ENCODE data around the gene C1orf210. TPM values are rescaled to one million over a fixed set of nuclear protein-coding genes. Genes with fewer than 3 reads are reported as not detected.

C1orf210 gene
- total RNA-seq, 2 experiments from 2014 or later, result not detected

DNA sequence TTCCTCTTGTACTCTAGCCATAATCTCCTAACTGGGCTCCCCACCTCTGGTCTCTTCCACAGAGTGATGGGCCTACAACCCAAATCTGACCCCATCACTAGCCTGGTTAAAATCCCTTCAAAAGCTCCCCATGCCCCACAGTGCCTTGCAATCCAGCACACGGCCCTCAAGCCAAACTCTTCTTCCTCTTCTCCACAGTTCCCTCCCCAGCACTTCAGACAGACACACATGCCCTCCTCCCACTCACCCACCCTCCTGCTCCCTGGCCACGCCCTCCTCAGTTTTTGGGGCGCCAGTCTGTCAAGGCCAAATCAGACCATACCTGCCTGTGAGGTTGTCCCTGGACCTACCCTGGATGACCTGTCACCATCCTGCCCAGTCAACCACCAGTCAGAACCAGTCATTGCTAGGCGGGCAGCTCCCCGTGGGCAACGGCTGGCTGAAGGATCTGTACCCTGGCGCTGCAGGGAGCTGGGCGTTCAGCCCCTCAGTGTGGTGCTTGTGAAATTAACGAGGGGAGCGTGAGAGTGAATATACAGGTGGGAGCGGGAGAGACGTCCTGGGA, 753 bp downstream of the C1orf210 start:
- Mint-ChIP-seq H3K36me3 (ENCODE audit: low read depth) (no peaks in the 10 kb centered on the region), H3K4me3 (no peak overlapping the region), H3K27me3 (peaks cover 5% of the 10 kb centered on the region), H3K4me1 (ENCODE audit: low read depth) (no peaks in the 10 kb centered on the region), H3K9me3 (no peaks in the 10 kb centered on the region), H3K27ac (no peak overlapping the region)
- DNase-seq, result no peak
- intact Hi-C loops (cut with micrococcal nuclease), result no loop called here
- ChIA-PET POLR2A (interaction anchor here (1.0 kb wide), 1 partner anchor 9 kb away, joined by 3 read pairs; no protein-coding TSS in a partner anchor), CTCF (no interaction called here)
- ATAC-seq, result no peak
- TF ChIP-seq, protein P1, sequence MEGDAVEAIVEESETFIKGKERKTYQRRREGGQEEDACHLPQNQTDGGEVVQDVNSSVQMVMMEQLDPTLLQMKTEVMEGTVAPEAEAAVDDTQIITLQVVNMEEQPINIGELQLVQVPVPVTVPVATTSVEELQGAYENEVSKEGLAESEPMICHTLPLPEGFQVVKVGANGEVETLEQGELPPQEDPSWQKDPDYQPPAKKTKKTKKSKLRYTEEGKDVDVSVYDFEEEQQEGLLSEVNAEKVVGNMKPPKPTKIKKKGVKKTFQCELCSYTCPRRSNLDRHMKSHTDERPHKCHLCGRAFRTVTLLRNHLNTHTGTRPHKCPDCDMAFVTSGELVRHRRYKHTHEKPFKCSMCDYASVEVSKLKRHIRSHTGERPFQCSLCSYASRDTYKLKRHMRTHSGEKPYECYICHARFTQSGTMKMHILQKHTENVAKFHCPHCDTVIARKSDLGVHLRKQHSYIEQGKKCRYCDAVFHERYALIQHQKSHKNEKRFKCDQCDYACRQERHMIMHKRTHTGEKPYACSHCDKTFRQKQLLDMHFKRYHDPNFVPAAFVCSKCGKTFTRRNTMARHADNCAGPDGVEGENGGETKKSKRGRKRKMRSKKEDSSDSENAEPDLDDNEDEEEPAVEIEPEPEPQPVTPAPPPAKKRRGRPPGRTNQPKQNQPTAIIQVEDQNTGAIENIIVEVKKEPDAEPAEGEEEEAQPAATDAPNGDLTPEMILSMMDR (IDR thresholded peaks at IDR 0.05), result no peak

DNA sequence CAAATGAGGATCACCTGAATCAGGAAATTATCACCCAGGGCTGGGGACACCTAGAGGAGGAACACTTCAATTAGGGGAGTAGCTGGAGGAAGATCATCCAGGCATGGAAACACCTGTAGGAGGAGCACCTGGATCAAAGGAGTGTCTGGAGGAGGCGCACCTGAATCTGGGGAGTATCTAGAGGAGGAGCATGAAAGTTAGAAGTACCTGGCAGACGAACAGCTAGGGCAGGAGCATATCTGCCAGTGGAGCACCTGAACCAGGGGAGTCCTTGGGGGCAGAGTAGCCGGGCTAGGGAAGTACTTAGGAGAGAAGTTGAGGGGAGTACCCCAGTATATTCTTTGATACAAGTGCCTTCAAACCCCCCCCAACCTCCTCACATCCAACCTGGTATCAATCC, 1.3 kb downstream of the C1orf210 start:
- TF ChIP-seq, protein P1 (IDR thresholded peaks at IDR 0.05), result no peak
- DNase-seq (no peak), ATAC-seq (no peak)
- H3K27me3 Mint-ChIP-seq, result peaks cover 5% of the 10 kb centered on the region
- no peaks in the 10 kb centered on the region for H3K9me3 Mint-ChIP-seq
- ChIA-PET POLR2A (no interaction called here), CTCF (no interaction called here)
- H3K4me1 Mint-ChIP-seq (ENCODE audit: low read depth), result no peaks in the 10 kb centered on the region
- intact Hi-C loops (cut with micrococcal nuclease), result no loop called here
- no peak overlapping the region for H3K27ac Mint-ChIP-seq
- no peak overlapping the region for H3K4me3 Mint-ChIP-seq
- no peaks in the 10 kb centered on the region for H3K36me3 Mint-ChIP-seq (ENCODE audit: low read depth)

DNA sequence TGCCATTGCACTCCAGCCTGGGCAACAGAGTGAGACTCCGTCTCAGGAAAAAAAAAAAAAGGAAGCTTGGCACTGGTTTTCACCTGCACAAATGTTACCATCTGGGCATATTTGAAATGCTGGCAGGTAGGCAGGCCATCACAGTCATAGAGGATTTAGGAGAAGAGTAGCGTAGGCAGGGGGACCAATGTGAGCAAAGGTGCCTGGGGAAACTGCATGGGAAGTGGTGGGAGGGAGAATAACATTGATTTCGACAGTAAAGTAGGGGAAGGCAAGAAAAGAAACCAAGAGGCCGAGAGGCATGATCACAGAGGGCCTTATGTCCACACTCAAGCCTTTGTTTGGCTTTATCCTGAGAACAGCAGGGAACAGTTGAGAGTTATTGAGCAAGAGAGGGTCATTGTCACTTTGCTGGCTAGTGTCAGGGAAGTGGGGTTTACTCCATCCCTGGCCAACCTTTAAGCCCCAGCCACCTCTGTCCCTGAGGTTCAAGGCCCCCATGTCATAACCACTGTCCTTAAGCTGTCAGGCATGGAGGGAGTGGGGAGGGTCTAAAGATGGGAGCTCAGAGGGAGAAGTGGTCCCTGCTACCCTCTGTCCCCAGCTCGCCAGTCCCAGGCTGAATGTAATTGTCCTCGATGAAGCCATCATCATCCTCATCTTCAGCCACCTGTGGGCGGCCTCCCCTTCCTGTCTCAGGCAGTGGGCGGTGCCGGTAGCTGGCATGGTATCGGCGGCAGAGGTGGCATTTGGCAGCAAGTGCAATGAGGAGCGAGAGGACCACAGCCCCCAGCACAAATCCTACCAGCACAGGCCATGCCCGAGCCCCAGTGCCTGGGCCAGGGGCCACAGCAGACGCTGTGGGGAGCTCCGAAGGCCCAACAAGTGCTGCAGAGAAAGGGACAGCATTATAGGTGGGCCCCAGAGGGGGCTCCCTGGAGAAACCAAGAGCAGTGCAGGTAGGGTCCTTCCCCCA, 2.9 kb downstream of the C1orf210 start:
- no peak for DNase-seq
- intact Hi-C loops (cut with micrococcal nuclease), result no loop called here
- H3K9me3 Mint-ChIP-seq, result no peaks in the 10 kb centered on the region
- H3K27me3 Mint-ChIP-seq, result peaks cover 3% of the 10 kb centered on the region
- no peaks in the 10 kb centered on the region for H3K36me3 Mint-ChIP-seq (ENCODE audit: low read depth)
- TF ChIP-seq, protein P1 (IDR thresholded peaks at IDR 0.05), result no peak
- no peak for ATAC-seq
- POLR2A ChIA-PET, result no interaction called here
- H3K27ac Mint-ChIP-seq, result no peak overlapping the region
- no peak overlapping the region for H3K4me3 Mint-ChIP-seq
- CTCF ChIA-PET, result no interaction called here
- H3K4me1 Mint-ChIP-seq (ENCODE audit: low read depth), result no peaks in the 10 kb centered on the region

DNA sequence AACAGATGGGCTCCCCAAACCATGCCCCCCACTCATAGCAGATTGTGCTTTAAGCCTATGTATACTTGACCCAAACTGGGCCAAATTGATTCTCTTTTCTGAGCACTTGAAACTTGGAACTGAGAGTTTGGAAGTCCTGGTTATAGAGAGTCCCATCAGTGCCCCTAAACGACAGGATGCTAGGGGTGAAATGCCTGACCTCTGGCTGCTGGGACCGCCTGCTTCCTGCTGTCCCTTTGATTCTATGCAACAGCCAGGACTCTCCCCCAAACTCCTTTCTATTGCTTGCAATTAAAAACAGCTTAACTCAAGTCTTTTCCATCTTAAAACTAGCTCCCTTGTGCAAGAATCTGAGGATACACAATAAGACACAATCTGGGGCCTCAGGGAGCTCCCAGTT, 4.7 kb downstream of the C1orf210 start:
- Mint-ChIP-seq H3K27me3 (peaks cover 1% of the 10 kb centered on the region), H3K4me1 (ENCODE audit: low read depth) (no peaks in the 10 kb centered on the region), H3K9me3 (no peaks in the 10 kb centered on the region), H3K4me3 (no peak overlapping the region), H3K36me3 (ENCODE audit: low read depth) (no peaks in the 10 kb centered on the region), H3K27ac (no peak overlapping the region)
- TF ChIP-seq, protein P1 (IDR thresholded peaks at IDR 0.05), result no peak
- ChIA-PET POLR2A (no interaction called here), CTCF (no interaction called here)
- intact Hi-C loops (cut with micrococcal nuclease), result no loop called here
- DNase-seq (no peak), ATAC-seq (no peak)

DNA sequence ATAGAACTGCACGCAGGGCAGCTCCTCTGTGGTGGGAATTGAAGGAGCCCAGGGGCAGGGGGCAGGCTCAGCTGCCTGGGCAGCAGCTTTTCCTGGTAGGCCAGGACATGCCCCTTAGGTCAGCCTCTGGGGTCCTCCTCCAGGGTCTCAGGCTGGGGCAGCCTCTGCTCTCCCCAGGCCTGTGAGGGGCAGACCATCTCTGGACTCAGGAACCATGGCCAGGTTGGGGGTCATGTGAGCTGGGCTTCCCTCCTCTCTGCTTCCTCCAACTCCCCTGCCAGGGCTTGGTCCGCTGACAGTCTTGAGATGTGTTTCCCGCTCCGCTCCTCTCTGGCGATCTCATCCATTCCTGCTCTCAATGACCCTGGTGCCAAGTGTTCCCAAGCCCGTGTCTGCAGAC, 5.7 kb downstream of the C1orf210 start:
- peaks cover 2% of the 10 kb centered on the region for H3K36me3 Mint-ChIP-seq (ENCODE audit: low read depth)
- H3K9me3 Mint-ChIP-seq, result peaks cover 3% of the 10 kb centered on the region
- ChIA-PET CTCF (interaction anchor here (1.1 kb wide), 1 partner anchor 51 kb away, joined by 3 read pairs; no protein-coding TSS in a partner anchor), POLR2A (no interaction called here)
- H3K27ac Mint-ChIP-seq, result no peak overlapping the region
- TF ChIP-seq, protein P1 (IDR thresholded peaks at IDR 0.05), result no peak
- peaks cover 1% of the 10 kb centered on the region for H3K27me3 Mint-ChIP-seq
- intact Hi-C loops (cut with micrococcal nuclease), result no loop called here
- ATAC-seq, result no peak
- no peak for DNase-seq
- H3K4me1 Mint-ChIP-seq (ENCODE audit: low read depth), result peaks cover 5% of the 10 kb centered on the region
- H3K4me3 Mint-ChIP-seq, result no peak overlapping the region
